WTC11 (cell line): ENCODE data around the gene TRMT10C. TPM values are rescaled to one million over a fixed set of nuclear protein-coding genes. Genes with fewer than 3 reads are reported as not detected.

Experiments used
- ATAC-seq: fragments of 200-7000 bp; cut with Tn5 transposase; 2 replicates; pipeline ENCODE4 v1.10.0; 2021; ENCODE audit warnings: mild to moderate bottlenecking, moderate library complexity
- CTCF ChIA-PET: fragments of 300-600 bp; sonication (Branson Sonifier 250); formaldehyde crosslinking; loops from one replicate; lab custom pipeline; 2021; ENCODE audit warnings: antibody characterized with exemption; lab: Charles Lee
- POLR2A ChIA-PET: fragments of 350-600 bp; sonication (Branson Sonifier 250); formaldehyde crosslinking; loops from one replicate; lab custom pipeline; 2021; ENCODE audit warnings: antibody characterized with exemption; lab: Charles Lee
- DNase-seq: peaks from one replicate; pipeline ENCODE4 v3.0.0; 2021; ENCODE audit warnings: low spot score
- H3K27ac Mint-ChIP-seq: 2 replicates; pipeline ENCODE4 v1.8.0; 2021; ENCODE audit warnings: mixed read lengths
- H3K27me3 Mint-ChIP-seq: 2 replicates; pipeline ENCODE4 v1.8.0; 2021; ENCODE audit warnings: low read depth, mild to moderate bottlenecking, moderate library complexity, mixed read lengths
- H3K36me3 Mint-ChIP-seq: 2 replicates; pipeline ENCODE4 v1.8.0; 2021; ENCODE audit warnings: mixed read lengths
- H3K4me1 Mint-ChIP-seq: 2 replicates; pipeline ENCODE4 v1.8.0; 2022; ENCODE audit warnings: mixed read lengths
- H3K4me3 Mint-ChIP-seq: 2 replicates; pipeline ENCODE4 v1.8.0; 2021; ENCODE audit warnings: mild to moderate bottlenecking, moderate library complexity, mixed read lengths
- H3K9me3 Mint-ChIP-seq: 2 replicates; pipeline ENCODE4 v1.8.0; 2021; ENCODE audit warnings: mixed read lengths
- ARID4B ChIP-seq: sonication (generic); formaldehyde crosslinking; IDR thresholded peaks from 2 replicates; pipeline ENCODE4 v1.8.0; 2023; ENCODE audit warnings: missing genetic modification reagents, mild to moderate bottlenecking, borderline replicate concordance
- ATF1 ChIP-seq: sonication (generic); formaldehyde crosslinking; IDR thresholded peaks from 2 replicates; pipeline ENCODE4 v1.8.1; 2023; ENCODE audit warnings: mild to moderate bottlenecking, moderate library complexity, missing genetic modification reagents
- FOXP1 ChIP-seq: sonication (generic); formaldehyde crosslinking; IDR thresholded peaks from 2 replicates; pipeline ENCODE4 v1.8.0; 2022; ENCODE audit warnings: missing genetic modification reagents, mild to moderate bottlenecking, moderate library complexity, borderline replicate concordance
- FOXP4 ChIP-seq: sonication (generic); formaldehyde crosslinking; IDR thresholded peaks from 2 replicates; pipeline ENCODE4 v1.8.0; 2022; ENCODE audit warnings: mild to moderate bottlenecking, missing genetic modification reagents
- HMGA2 ChIP-seq: fragments of 250-450 bp; sonication (Bioruptor Pico); IDR thresholded peaks from 2 replicates; pipeline ENCODE4 v1.4.0; 2021; ENCODE audit warnings: mild to moderate bottlenecking, moderate library complexity
- HMGXB4 ChIP-seq: sonication (generic); formaldehyde crosslinking; IDR thresholded peaks from 2 replicates; pipeline ENCODE4 v1.8.1; 2023; ENCODE audit warnings: mild to moderate bottlenecking, moderate library complexity, missing genetic modification reagents
- JUN ChIP-seq: sonication (generic); formaldehyde crosslinking; IDR thresholded peaks from 2 replicates; pipeline ENCODE4 v1.8.0; 2023; ENCODE audit warnings: mild to moderate bottlenecking, missing genetic modification reagents
- MXD4 ChIP-seq: fragments of 250-450 bp; sonication (Bioruptor Pico); IDR thresholded peaks from 2 replicates; pipeline ENCODE4 v1.8.0; 2021; ENCODE audit warnings: mild to moderate bottlenecking, moderate library complexity, borderline replicate concordance
- MYBL2 ChIP-seq: sonication (generic); formaldehyde crosslinking; IDR thresholded peaks from 2 replicates; pipeline ENCODE4 v1.8.1; 2023; ENCODE audit warnings: mild to moderate bottlenecking, moderate library complexity, missing genetic modification reagents
- NFYB ChIP-seq: sonication (generic); formaldehyde crosslinking; conservative IDR thresholded peaks from 2 replicates; pipeline ENCODE4 v1.8.0; 2022; ENCODE audit warnings: low read depth, missing genetic modification reagents
- PRRX2 ChIP-seq: fragments of 250-450 bp; sonication (Bioruptor Pico); IDR thresholded peaks from 2 replicates; pipeline ENCODE4 v1.8.0; 2021; ENCODE audit warnings: mild to moderate bottlenecking
- SMAD4 ChIP-seq: sonication (generic); formaldehyde crosslinking; IDR thresholded peaks from 2 replicates; pipeline ENCODE4 v1.8.0; 2022; ENCODE audit warnings: mild to moderate bottlenecking, missing genetic modification reagents
- SOX15 ChIP-seq: fragments of 250-450 bp; sonication (Bioruptor Pico); IDR thresholded peaks from 2 replicates; pipeline ENCODE4 v1.9.0; 2021; ENCODE audit warnings: mild to moderate bottlenecking
- ZMAT4 ChIP-seq: fragments of 250-450 bp; sonication (Bioruptor Pico); IDR thresholded peaks from 2 replicates; pipeline ENCODE4 v1.9.0; 2021; ENCODE audit warnings: mild to moderate bottlenecking
- ZNF121 ChIP-seq: sonication (generic); formaldehyde crosslinking; IDR thresholded peaks from 2 replicates; pipeline ENCODE4 v1.8.0; 2023; ENCODE audit warnings: missing genetic modification reagents
- ZNF232 ChIP-seq: sonication (generic); formaldehyde crosslinking; IDR thresholded peaks from 2 replicates; pipeline ENCODE4 v1.8.0; 2022; ENCODE audit warnings: mild to moderate bottlenecking, missing genetic modification reagents
- ZNF416 ChIP-seq: fragments of 250-450 bp; sonication (Bioruptor Pico); IDR thresholded peaks from 2 replicates; pipeline ENCODE4 v1.9.0; 2021; ENCODE audit warnings: mild to moderate bottlenecking, inconsistent platforms
- ZNF425 ChIP-seq: fragments of 250-450 bp; sonication (Bioruptor Pico); conservative IDR thresholded peaks from 2 replicates; pipeline ENCODE4 v1.9.0; 2021; ENCODE audit warnings: mild to moderate bottlenecking
- total RNA-seq: library from RNA; stranded (reverse); gene quantifications from 3 replicates; pipeline ENCODE4 v1.2.3, GENCODE V29; 2021
- TF ChIP-seq, protein P1 (sequence below): sonication (generic); formaldehyde crosslinking; IDR thresholded peaks from 2 replicates; pipeline ENCODE4 v1.8.1; 2023; ENCODE audit warnings: mild to moderate bottlenecking, missing genetic modification reagents, moderate library complexity
- TF ChIP-seq, protein P2 (sequence below): sonication (generic); formaldehyde crosslinking; conservative IDR thresholded peaks from 2 replicates; pipeline ENCODE4 v1.8.1; 2022; ENCODE audit warnings: mild to moderate bottlenecking, missing genetic modification reagents

The TRMT10C gene
- total RNA-seq, 1 experiment from 2014 or later, result 41.7 TPM

DNA sequence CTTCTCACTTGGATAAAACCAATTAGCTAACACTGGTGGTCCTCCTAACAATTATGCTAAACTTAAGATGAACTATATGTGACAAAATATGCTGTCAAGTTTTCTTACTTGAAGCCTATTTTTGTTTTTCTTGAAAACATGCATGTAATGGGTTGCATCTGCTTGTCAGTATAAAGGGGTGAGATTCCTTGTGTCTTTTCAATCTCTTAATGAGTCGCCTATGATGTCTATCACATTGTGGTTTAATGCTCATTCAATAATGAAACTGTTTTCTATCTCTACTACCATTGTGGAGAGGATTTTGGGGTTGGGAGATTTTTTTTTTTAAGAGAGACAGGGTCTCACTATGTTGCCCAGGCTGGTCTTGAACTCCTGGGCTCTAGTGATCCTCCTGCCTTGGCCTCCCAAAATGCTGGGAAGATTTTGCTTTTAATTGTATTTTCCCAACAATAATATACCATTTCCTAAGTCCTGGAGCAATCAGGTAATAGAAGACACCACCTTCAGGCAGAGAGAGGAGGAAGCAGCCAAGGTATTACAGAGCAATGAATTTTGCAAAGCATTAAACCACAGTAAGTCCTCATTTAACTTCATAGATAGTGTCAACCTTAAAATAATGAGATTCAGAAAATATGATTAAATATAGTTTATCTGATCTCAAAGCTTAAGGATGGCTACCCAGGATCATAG lies 17.4 kb upstream of the TRMT10C start:
- no peak for DNase-seq
- H3K36me3 Mint-ChIP-seq, result peaks cover 42% of the 10 kb centered on the region
- no peak overlapping the region for H3K27ac Mint-ChIP-seq
- TF ChIP-seq ATF1, result no peak
- no peak for TF ChIP-seq ZMAT4 (CRISPR knock-in tag)
- no peak for TF ChIP-seq ZNF425 (CRISPR knock-in tag)
- TF ChIP-seq, protein P1, sequence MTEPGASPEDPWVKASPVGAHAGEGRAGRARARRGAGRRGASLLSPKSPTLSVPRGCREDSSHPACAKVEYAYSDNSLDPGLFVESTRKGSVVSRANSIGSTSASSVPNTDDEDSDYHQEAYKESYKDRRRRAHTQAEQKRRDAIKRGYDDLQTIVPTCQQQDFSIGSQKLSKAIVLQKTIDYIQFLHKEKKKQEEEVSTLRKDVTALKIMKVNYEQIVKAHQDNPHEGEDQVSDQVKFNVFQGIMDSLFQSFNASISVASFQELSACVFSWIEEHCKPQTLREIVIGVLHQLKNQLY, result no peak
- TF ChIP-seq MYBL2 (CRISPR knock-in tag), result no peak
- TF ChIP-seq FOXP4, result no peak
- TF ChIP-seq ZNF232, result no peak
- TF ChIP-seq, all 79 proteins: peak for 0
- ChIA-PET CTCF (no interaction called here), POLR2A (no interaction called here)
- peaks cover 37% of the 10 kb centered on the region for H3K27me3 Mint-ChIP-seq
- peaks cover 24% of the 10 kb centered on the region for H3K4me1 Mint-ChIP-seq
- peak; percentile 51; the same call in 1 of the 2 replicates for ATAC-seq
- no peak overlapping the region for H3K4me3 Mint-ChIP-seq
- H3K9me3 Mint-ChIP-seq, result peaks cover 41% of the 10 kb centered on the region

- H3K4me1 Mint-ChIP-seq, result peaks cover 28% of the 10 kb centered on the region
- ChIA-PET POLR2A (no interaction called here), CTCF (no interaction called here)
- peaks cover 40% of the 10 kb centered on the region for H3K9me3 Mint-ChIP-seq
- no peak overlapping the region; the same call in 1 of the 2 replicates for H3K27ac Mint-ChIP-seq
- H3K27me3 Mint-ChIP-seq, result peaks cover 4% of the 10 kb centered on the region; the same call in 1 of the 2 replicates
- ATAC-seq, result no peak
- DNase-seq, result no peak
- no peak overlapping the region for H3K4me3 Mint-ChIP-seq
- H3K36me3 Mint-ChIP-seq, result peaks cover 32% of the 10 kb centered on the region
- TF ChIP-seq ARID4B (CRISPR knock-in tag) (no peak), JUN (CRISPR knock-in tag) (no peak), NFYB (no peak), SMAD4 (CRISPR knock-in tag) (no peak), MXD4 (CRISPR knock-in tag) (no peak), FOXP1 (CRISPR knock-in tag) (no peak), SOX15 (CRISPR knock-in tag) (no peak), ZNF121 (no peak), ZNF416 (no peak), HMGXB4 (CRISPR knock-in tag) (no peak), PRRX2 (CRISPR knock-in tag) (no peak), HMGA2 (CRISPR knock-in tag) (no peak)
- TF ChIP-seq, protein P2, sequence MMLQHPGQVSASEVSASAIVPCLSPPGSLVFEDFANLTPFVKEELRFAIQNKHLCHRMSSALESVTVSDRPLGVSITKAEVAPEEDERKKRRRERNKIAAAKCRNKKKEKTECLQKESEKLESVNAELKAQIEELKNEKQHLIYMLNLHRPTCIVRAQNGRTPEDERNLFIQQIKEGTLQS (CRISPR knock-in tag), result no peak
Measured at GRCh38 chr3:101548527-101549105, 13.1 kb upstream of the TRMT10C start.
